Measurements from ENCODE around the gene SCUBE1. TPM values are rescaled to one million over a fixed set of nuclear protein-coding genes. Genes with fewer than 3 reads are reported as not detected.

Gene SCUBE1
- total and polyA plus RNA-seq, 2 of the 8 experiments (the other 6 are each of a cell fraction or from before 2014, with no cell fraction given) = 2.3 to 4.9 TPM

DNA sequence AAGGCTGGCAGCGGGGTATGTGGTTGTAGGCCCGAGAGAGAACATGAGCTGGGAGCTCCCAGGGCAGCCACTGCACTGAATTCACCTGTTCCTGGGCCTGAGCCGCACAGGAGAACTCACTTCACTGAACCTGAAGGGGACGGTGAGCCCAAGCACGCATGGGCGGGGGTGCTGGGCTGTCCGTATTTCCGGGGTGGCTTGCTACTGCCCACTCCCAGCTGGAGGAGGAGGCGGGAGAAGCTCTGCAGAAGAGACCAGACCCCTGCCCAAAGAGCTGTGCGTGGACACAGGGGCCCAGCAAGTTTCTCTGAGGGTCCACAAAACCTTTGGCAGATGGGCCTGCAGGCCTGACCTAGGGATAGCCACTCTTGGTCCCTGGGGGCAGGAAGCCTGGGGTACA lies 161.1 kb downstream of the SCUBE1 start:
- peaks cover 0 to 32% of the 10 kb centered on the region in 2 experiments; a peak in 3 of 4 replicates for H3K79me2 ChIP-seq (ENCODE audit: control insufficient read depth in 1 of 2, insufficient read depth in 2 of 2, low read length in 2 of 2)
- peaks cover 7% of the 10 kb centered on the region; the same call in 1 of the 2 replicates for H3K23me2 ChIP-seq (ENCODE audit: low read depth, low read length)
- no peak overlapping the region for H2BK12ac ChIP-seq (ENCODE audit: low read depth, low read length)
- H2AK5ac ChIP-seq (ENCODE audit: low read depth, low read length) = no peak overlapping the region
- H4K20me1 ChIP-seq (replicated peaks in 1 of 2; ENCODE audit: control insufficient read depth in 1 of 2, insufficient read depth in 2 of 2, low read length in 2 of 2) = peaks cover 4 to 20% of the 10 kb centered on the region in 2 experiments
- no peak overlapping the region for H3K14ac ChIP-seq (ENCODE audit: insufficient read length)
- H3K79me1 ChIP-seq (ENCODE audit: low read depth, low read length) = peaks cover 10% of the 10 kb centered on the region; the same call in 1 of the 2 replicates
- peaks cover 19 to 37% (median 32%) of the 10 kb centered on the region in 4 experiments; a peak in 7 of 8 replicates for H3K36me3 ChIP-seq (ENCODE audit: control insufficient read depth in 2 of 4, insufficient read depth in 4 of 4, low read length in 3 of 4)
- no peak overlapping the region for H4K91ac ChIP-seq (replicated peaks; ENCODE audit: insufficient read length, low read length)
- H3K18ac ChIP-seq (ENCODE audit: extremely low read depth, low read length) = no peak overlapping the region
- peaks cover 0 to 11% (median 5%) of the 10 kb centered on the region in 4 experiments; a peak in 5 of 7 replicates for H3K4me1 ChIP-seq (replicated peaks in 1 of 4; ENCODE audit: control insufficient read depth in 3 of 4, insufficient read depth in 4 of 4, low read length in 3 of 4)
- H3K9ac ChIP-seq (replicated peaks in 1 of 4; ENCODE audit: extremely low read depth in 1 of 4, low read depth in 3 of 4, low read length in 3 of 4) = no peak overlapping the region; a peak in 1 of 7 replicates
- H2AFZ ChIP-seq (ENCODE audit: low read length) = no peak overlapping the region
- no peak overlapping the region for H3K27ac ChIP-seq (ENCODE audit: low read depth, low read length)
- no peak overlapping the region for H2BK15ac ChIP-seq (ENCODE audit: low read length)
- whole genome bisulfite sequencing, 2 experiments (ENCODE audit: extremely low coverage in 1 of 2, insufficient coverage in 1 of 2, insufficient read length in 1 of 2, insufficient replicate concordance in 2 of 2, low coverage in 1 of 2, low lambda C conversion rate in 2 of 2, missing lambda C conversion rate in 1 of 2) = 91% methylated on average over 10 of the region's 10 CpGs; no CpG with 5 or more reads in 1 of the 2 experiments
- CTCF ChIA-PET (ENCODE audit: partially characterized antibody) = interaction anchor here (0.6 to 12.4 kb wide), 4 partner anchors 19 to 453 kb away, joined by 3 to 104 read pairs (median 3); no protein-coding TSS in a partner anchor
- DNase-seq (ENCODE audit: low read depth in 1 of 2, low spot score in 2 of 2) = no peak
- H3K9me3 ChIP-seq (ENCODE audit: insufficient read depth in 2 of 2, low read depth in 1 of 2, low read length in 1 of 2) = no peaks in the 10 kb centered on the region
- no peak overlapping the region for H3K4ac ChIP-seq (replicated peaks; ENCODE audit: insufficient read length, low read depth, low read length)
- no peak overlapping the region for H3K23ac ChIP-seq (ENCODE audit: insufficient read length)
- POLR2A ChIA-PET (ENCODE audit: partially characterized antibody) = interaction anchor here (1.4 to 5.0 kb wide), 4 partner anchors 10 to 25 kb away, joined by 4 to 29 read pairs (median 7); no protein-coding TSS in a partner anchor
- no peak overlapping the region for H3K4me2 ChIP-seq (ENCODE audit: insufficient read depth in 1 of 2, low read depth in 2 of 2, low read length in 2 of 2)
- H2BK120ac ChIP-seq (replicated peaks; ENCODE audit: low read depth, low read length) = no peak overlapping the region
- no peak overlapping the region for H4K8ac ChIP-seq (ENCODE audit: extremely low read depth, insufficient read depth, low read length)
- H4K5ac ChIP-seq (ENCODE audit: insufficient read length, low read depth, low read length) = no peak overlapping the region
- no peak overlapping the region for H2BK5ac ChIP-seq (ENCODE audit: low read depth, low read length)
- TF ChIP-seq HDAC2 (IDR thresholded peaks at IDR 0.05; ENCODE audit: borderline replicate concordance in 1 of 2, low read depth in 2 of 2, low read length in 2 of 2) (no peak), ZNF274 (IDR thresholded peaks at IDR 0.05; ENCODE audit: borderline replicate concordance, extremely low read depth, low read length) (no peak), SIX5 (IDR thresholded peaks at IDR 0.05; ENCODE audit: low read depth, low read length) (no peak)
- H3K4me3 ChIP-seq (ENCODE audit: extremely low read depth in 1 of 4, insufficient read depth in 2 of 4, low read depth in 3 of 4, low read length in 4 of 4) = no peak overlapping the region
- FAIRE-seq = no peak
- no peaks in the 10 kb centered on the region for H3K27me3 ChIP-seq (replicated peaks in 1 of 4; ENCODE audit: control insufficient read depth in 3 of 4, extremely low read depth in 1 of 4, insufficient read depth in 3 of 4, low read length in 3 of 4)
- no peak overlapping the region for H3K56ac ChIP-seq (replicated peaks; ENCODE audit: insufficient read length, low read depth, low read length)
- H2BK20ac ChIP-seq (ENCODE audit: low read length) = no peak overlapping the region
